H1 (cell line): ENCODE results near the gene ZNF511. TPM values are rescaled to one million over a fixed set of nuclear protein-coding genes. Genes with fewer than 3 reads are reported as not detected.

Source experiments
- KDM4A ChIP-seq: IDR thresholded peaks from one replicate; pipeline ENCODE4 v1.7.1; 2012; ENCODE audit warnings: low read depth, mild to moderate bottlenecking, moderate library complexity, low read length, inconsistent platforms; ENCODE audit not compliant: severe bottlenecking
- MAFK ChIP-seq: IDR thresholded peaks from 2 replicates; pipeline ENCODE4 v1.6.1; 2012; ENCODE audit warnings: low read depth, mild to moderate bottlenecking, improper control_type of control experiment, low read length
- polyA plus RNA-seq, 7 experiments: library from polyadenylated mRNA; depleted of rRNA in 3 of 7; stranded (reverse) in 5 of 7; unstranded in 2 of 7; fragments of >200 nt in 5 of 7; fragments of 200-250 nt in 2 of 7; gene quantifications; 1 replicate in 5 of 7; 2 replicates in 1 of 7; 4 replicates in 1 of 7; pipeline versions ENCODE4 v1.2.1 to v1.2.3, GENCODE V29; 2011 to 2013; ENCODE audit warnings: missing spikeins in 2 of 7, mixed read lengths in 2 of 7
- total RNA-seq: library from RNA; stranded (reverse); fragmentation: NEBNext Ultra II Directional; extraction: Animal tissue kit (Norgen Biotek cat#: 25700); gene quantifications from 2 replicates; pipeline ENCODE4 v1.2.1, GENCODE V29; 2021
- TF ChIP-seq, protein P1 (sequence below): IDR thresholded peaks from 2 replicates; pipeline ENCODE4 v1.6.1; 2012; ENCODE audit warnings: low read length, inconsistent platforms

The ZNF511 gene
- total and polyA plus RNA-seq, 2 of the 8 experiments (the other 6 are each of a cell fraction or from before 2014, with no cell fraction given): 55.4 to 71.7 TPM

DNA sequence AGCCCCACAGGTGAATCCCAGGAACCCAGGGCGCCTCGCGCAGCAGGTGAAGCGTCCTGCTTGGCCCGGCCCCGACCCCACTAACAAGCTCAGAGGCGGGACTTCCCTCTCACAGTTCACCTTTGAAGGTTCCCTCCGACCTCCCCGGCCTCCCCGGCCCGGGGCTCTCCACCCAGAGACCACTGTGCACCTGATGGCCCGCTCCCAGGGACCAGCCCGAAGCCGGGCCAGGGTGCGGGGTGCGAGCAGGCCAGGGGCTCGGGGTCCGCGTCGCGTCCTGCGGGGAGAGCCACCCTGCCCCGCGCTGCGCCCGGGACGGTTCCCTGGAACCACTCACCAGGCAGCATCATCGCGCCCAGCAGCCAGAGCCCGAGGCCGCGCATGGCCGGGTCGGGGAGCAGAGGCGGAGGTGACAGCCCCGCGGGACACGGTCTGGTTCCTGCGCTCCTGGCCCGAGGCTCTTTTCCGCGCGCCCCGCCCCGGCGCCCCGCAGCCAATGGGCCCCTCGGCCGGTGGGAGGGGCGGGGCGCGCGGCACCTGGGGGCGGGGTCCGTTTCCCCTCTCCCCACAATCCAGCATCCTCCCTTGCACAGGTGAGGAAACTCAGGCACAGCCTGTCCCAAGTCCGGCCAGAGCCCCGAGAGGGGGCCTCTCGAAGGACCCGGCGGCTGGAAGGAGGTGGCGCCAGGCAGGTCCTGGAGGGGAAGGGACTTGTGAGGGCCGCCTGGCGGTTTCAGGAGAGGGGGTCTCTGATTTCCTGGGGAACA lies 32.1 kb upstream of the ZNF511 start, which contains the start of gene ADAM8 (continued):
- TF ChIP-seq, protein P1, sequence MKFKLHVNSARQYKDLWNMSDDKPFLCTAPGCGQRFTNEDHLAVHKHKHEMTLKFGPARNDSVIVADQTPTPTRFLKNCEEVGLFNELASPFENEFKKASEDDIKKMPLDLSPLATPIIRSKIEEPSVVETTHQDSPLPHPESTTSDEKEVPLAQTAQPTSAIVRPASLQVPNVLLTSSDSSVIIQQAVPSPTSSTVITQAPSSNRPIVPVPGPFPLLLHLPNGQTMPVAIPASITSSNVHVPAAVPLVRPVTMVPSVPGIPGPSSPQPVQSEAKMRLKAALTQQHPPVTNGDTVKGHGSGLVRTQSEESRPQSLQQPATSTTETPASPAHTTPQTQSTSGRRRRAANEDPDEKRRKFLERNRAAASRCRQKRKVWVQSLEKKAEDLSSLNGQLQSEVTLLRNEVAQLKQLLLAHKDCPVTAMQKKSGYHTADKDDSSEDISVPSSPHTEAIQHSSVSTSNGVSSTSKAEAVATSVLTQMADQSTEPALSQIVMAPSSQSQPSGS: no peak
- TF ChIP-seq KDM4A (peak; percentile 62), MAFK (no peak)
- TF ChIP-seq, all 59 proteins: peak for 4
